Measurements from ENCODE around the gene ORAI3.

Gene ORAI3

GRCh38 chr16:31003744-31004143, 54.9 kb downstream of the ORAI3 start:
- TF ChIP-seq EZH2 (IDR thresholded peaks at IDR 0.05; ENCODE audit: borderline replicate concordance, low read depth, low read length, severe bottlenecking) (no peak), CTCF (IDR thresholded peaks at IDR 0.05; ENCODE audit: borderline replicate concordance, extremely low read depth, low read length, poor library complexity, severe bottlenecking) (no peak)
- DNase-seq (no peak), ATAC-seq (ENCODE audit: insufficient read depth, low read depth) (no peak)
- H3K4me3 ChIP-seq (ENCODE audit: low read depth in 1 of 2, low read length in 2 of 2): no peak overlapping the region
- H4K20me1 ChIP-seq (ENCODE audit: insufficient read depth, low read length): peaks cover 4% of the 10 kb centered on the region; the same call in 1 of the 2 replicates
- H3K9ac ChIP-seq (ENCODE audit: low read depth, low read length): no peak overlapping the region
- H3K36me3 ChIP-seq (ENCODE audit: insufficient read depth, low read length): no peaks in the 10 kb centered on the region
- no peaks in the 10 kb centered on the region for H3K79me2 ChIP-seq (ENCODE audit: insufficient read depth, low read length)
- H3K9me3 ChIP-seq (ENCODE audit: insufficient read depth, low read length, severe bottlenecking): no peaks in the 10 kb centered on the region
- no peak overlapping the region for H2AFZ ChIP-seq (ENCODE audit: low read depth, low read length)
- no peak overlapping the region for H3K4me2 ChIP-seq (ENCODE audit: insufficient read depth, low read length)
- H3K27ac ChIP-seq (ENCODE audit: low read length): no peak overlapping the region
- H3K27me3 ChIP-seq (ENCODE audit: insufficient read depth, low read length, poor library complexity): peaks cover 23% of the 10 kb centered on the region
- H3K4me1 ChIP-seq (ENCODE audit: insufficient read depth, low read length): no peaks in the 10 kb centered on the region
